ENCODE results near the gene PHOSPHO2. TPM values are rescaled to one million over a fixed set of nuclear protein-coding genes. Genes with fewer than 3 reads are reported as not detected.

The PHOSPHO2 gene
- total RNA-seq, 1 donor from 2014 or later = 2.4 TPM

DNA sequence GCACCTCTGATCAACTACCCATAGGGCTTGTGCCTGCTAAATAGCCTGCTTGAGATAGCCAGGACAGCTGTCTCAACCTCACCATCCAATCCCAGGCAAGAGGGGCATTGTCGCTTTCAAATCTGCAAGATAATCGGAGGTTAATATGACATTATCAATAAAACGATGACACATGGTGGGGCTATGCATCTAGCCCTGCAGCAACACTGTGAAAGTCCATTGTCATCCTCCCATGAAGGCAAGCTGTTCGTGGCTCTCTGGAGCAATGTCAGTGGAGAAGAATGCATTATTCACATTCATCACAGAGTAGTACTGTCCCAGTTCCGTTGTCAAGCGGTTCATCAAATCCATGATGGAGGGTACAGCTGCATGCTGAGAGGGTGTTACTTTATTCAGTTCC lies 20.4 kb downstream of the PHOSPHO2 start:
- TF ChIP-seq, protein P1, sequence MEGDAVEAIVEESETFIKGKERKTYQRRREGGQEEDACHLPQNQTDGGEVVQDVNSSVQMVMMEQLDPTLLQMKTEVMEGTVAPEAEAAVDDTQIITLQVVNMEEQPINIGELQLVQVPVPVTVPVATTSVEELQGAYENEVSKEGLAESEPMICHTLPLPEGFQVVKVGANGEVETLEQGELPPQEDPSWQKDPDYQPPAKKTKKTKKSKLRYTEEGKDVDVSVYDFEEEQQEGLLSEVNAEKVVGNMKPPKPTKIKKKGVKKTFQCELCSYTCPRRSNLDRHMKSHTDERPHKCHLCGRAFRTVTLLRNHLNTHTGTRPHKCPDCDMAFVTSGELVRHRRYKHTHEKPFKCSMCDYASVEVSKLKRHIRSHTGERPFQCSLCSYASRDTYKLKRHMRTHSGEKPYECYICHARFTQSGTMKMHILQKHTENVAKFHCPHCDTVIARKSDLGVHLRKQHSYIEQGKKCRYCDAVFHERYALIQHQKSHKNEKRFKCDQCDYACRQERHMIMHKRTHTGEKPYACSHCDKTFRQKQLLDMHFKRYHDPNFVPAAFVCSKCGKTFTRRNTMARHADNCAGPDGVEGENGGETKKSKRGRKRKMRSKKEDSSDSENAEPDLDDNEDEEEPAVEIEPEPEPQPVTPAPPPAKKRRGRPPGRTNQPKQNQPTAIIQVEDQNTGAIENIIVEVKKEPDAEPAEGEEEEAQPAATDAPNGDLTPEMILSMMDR (IDR thresholded peaks at IDR 0.05; ENCODE audit: insufficient read depth, low read length, severe bottlenecking) = no peak
- Histone ChIP-seq H3K4me3 (ENCODE audit: low read depth, low read length) (no peak overlapping the region), H3K27me3 (ENCODE audit: control insufficient read depth, insufficient read depth, low read length) (no peaks in the 10 kb centered on the region), H3K36me3 (ENCODE audit: control insufficient read depth, insufficient read depth, low read length) (no peaks in the 10 kb centered on the region)
- DNase-seq (ENCODE audit: low read depth) = no peak
- FAIRE-seq = no peak

DNA sequence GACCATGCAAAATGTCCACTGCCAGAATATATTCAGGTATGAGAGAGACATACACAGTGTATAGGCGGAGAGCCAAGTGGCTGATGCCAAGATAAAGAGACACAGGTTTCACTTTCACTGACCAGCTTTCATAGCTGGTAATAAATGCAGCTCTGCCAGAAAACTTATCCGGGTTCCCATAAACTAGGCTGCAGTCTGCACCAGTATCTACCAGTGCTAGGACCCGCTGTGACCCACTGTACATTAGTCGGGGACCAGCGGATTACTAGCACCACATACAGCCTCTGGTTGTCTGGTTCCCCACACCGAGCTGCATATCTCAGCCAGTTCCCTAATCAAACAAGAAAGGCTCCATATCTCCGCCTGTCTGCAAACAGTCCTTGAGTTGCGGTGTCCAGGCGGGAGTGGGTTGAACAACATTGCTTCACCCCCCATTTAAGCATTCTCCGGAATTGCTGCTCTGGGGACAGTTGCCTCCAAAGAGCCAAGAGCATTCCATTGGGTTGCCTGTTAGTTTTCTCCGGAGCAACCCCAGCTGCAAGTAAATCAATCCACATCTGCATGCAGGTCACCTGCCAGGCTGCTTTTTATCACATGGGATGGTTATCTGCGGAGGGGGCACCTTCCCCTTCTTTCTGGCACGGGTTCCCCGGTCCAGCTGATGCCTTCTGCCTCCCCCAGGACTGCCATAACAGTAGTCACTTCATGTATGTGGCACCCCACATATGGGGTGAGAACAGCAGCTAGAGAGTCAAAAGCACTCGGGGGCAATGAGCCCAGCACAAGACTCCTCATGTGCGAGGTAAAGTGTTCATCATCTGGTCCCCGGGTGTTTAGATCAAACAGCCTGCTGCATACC lies 21.3 kb downstream of the PHOSPHO2 start:
- TF ChIP-seq, protein P1 (IDR thresholded peaks at IDR 0.05; ENCODE audit: insufficient read depth, low read length, severe bottlenecking) = no peak
- DNase-seq (ENCODE audit: low read depth) = no peak
- no peaks in the 10 kb centered on the region for H3K27me3 ChIP-seq (ENCODE audit: control insufficient read depth, insufficient read depth, low read length)
- peak overlapping the region; percentile 30 for H3K4me3 ChIP-seq (ENCODE audit: low read depth, low read length)
- FAIRE-seq = no peak
- H3K36me3 ChIP-seq (ENCODE audit: control insufficient read depth, insufficient read depth, low read length) = no peaks in the 10 kb centered on the region

DNA sequence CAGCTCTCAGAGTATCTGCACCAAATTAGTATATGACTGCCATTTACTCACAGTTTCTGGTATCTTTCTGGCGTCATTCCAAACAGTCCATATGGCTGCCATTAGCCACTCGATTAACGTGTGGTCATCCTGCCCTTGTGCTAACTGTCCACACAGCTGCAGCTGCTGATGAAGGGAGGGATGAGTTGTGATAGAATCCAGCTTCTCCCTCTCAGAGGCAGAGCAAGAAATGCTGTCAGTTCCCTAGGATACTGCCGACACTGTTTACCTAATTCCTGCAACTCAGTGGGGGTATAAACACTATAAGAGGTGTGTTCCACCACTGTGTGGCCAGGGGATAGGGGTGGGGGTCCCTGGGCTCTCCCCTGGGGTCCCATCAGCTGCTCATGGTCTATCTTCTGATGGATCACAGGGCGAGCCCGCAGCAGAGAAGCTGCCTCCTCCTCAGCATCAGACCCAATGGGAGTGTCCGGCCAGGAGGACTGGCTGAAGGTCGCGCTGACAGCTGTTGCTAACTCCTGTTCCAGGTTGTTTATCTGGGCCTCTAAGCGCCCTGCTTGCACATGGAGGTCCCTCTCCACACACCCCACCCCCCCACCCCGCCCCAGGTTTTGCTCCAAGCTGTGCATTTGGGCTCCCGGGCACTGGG lies 22.1 kb downstream of the PHOSPHO2 start:
- Histone ChIP-seq H3K4me3 (ENCODE audit: low read depth, low read length) (no peak overlapping the region), H3K36me3 (ENCODE audit: control insufficient read depth, insufficient read depth, low read length) (no peaks in the 10 kb centered on the region), H3K27me3 (ENCODE audit: control insufficient read depth, insufficient read depth, low read length) (no peaks in the 10 kb centered on the region)
- DNase-seq (ENCODE audit: low read depth) (peak; percentile 13), FAIRE-seq (no peak)
- TF ChIP-seq, protein P1 (IDR thresholded peaks at IDR 0.05; ENCODE audit: insufficient read depth, low read length, severe bottlenecking) = no peak

DNA sequence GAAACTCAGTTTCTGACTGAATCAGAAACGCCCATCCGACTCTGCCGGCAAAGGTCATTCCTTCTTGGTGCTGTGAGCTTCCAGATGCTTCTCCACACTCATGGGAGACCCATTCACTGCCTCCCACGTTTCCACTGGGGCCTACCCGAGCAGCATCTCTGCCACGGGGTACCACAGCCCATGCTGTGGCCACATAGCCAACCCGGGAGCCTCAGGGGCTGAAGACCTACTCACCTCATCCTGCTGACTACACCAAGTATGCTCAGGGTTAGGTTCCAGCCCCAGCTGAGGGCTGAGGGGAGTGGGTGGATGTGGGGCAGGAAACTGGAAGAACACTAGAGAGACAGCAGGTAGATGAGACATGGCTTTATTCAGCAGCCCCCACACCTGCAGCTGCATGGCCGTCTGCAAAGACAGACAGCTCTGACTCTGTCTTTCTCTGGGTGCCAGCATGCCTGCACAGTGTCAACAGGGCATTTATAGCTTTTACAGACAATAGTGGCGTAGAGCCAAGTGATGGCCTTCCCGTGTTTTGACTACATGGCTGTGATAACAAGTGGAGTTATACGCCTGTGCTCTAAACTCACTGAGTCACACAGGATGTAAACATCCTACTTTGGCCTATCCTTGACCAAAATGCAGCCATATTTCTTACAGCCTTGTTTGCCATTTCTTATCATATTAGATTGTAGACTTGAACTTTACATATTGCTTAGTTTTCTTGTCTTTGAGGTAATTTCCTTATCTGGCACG lies 22.8 kb downstream of the PHOSPHO2 start:
- FAIRE-seq (no peak), DNase-seq (ENCODE audit: low read depth) (peak; percentile 44)
- H3K27me3 ChIP-seq (ENCODE audit: control insufficient read depth, insufficient read depth, low read length) = no peaks in the 10 kb centered on the region
- no peak overlapping the region for H3K4me3 ChIP-seq (ENCODE audit: low read depth, low read length)
- H3K36me3 ChIP-seq (ENCODE audit: control insufficient read depth, insufficient read depth, low read length) = no peaks in the 10 kb centered on the region
- TF ChIP-seq, protein P1 (IDR thresholded peaks at IDR 0.05; ENCODE audit: insufficient read depth, low read length, severe bottlenecking) = no peak

DNA sequence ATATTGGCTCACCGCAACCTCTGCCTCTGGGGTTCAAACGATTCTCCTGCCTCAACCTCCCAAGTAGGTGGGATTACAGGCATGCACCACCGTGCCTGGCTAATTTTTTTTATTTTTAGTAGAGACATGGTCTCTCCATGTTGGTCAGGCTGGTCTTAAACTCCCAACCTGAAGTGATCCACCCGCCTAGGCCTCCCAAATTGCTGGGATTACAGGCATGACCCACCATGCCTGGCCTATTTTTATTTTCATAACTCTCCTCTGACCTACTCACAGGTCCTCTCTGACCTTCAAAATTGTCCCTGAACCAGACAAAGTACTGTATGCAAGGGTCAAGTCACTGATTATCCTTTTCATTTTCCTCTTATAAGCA lies 23.4 kb downstream of the PHOSPHO2 start:
- H3K36me3 ChIP-seq (ENCODE audit: control insufficient read depth, insufficient read depth, low read length) = no peaks in the 10 kb centered on the region
- FAIRE-seq (no peak), DNase-seq (ENCODE audit: low read depth) (no peak)
- no peaks in the 10 kb centered on the region for H3K27me3 ChIP-seq (ENCODE audit: control insufficient read depth, insufficient read depth, low read length)
- no peak overlapping the region for H3K4me3 ChIP-seq (ENCODE audit: low read depth, low read length)
- TF ChIP-seq, protein P1 (IDR thresholded peaks at IDR 0.05; ENCODE audit: insufficient read depth, low read length, severe bottlenecking) = no peak
